ENCODE data around the gene ZNF136. TPM values are rescaled to one million over a fixed set of nuclear protein-coding genes. Genes with fewer than 3 reads are reported as not detected.

The ZNF136 gene
- total and polyA plus RNA-seq, 2 experiments from 2014 or later, result 5.6 to 6.7 TPM

DNA sequence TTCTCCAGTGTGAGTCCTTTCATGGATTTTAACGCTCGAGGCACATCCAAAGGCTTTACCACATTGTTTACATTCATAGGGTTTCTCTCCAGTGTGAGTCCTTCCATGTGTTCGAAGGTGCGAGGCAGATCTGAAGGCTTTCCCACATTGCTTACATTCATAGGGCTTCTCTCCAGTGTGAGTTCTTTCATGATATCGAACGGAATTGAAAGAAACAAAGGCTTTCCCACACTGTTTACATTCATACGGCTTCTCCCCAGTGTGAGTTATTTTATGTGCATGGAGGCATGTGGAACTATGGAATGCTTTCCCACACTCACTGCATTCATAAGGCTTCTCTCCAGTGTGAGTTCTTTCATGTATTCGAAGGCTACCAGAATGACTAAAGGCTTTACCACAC, 17.5 kb upstream of the ZNF136 start:
- H3K36me3 ChIP-seq (ENCODE audit: insufficient read depth), result peaks cover 42% of the 10 kb centered on the region
- H3K27me3 ChIP-seq (ENCODE audit: insufficient read depth), result no peaks in the 10 kb centered on the region
- ATAC-seq (no peak), DNase-seq (ENCODE audit: low spot score) (no peak)
- peaks cover 83% of the 10 kb centered on the region for H3K36me3 Mint-ChIP-seq (ENCODE audit: low read depth)
- H3K27ac Mint-ChIP-seq, result no peak overlapping the region
- H4K20me1 ChIP-seq (replicated peaks; ENCODE audit: insufficient read depth), result peaks cover 4% of the 10 kb centered on the region; the same call in 1 of the 2 replicates
- H3K4me2 ChIP-seq, result no peak overlapping the region
- H3K4me1 ChIP-seq (ENCODE audit: insufficient read depth), result peaks cover 6% of the 10 kb centered on the region; the same call in 1 of the 2 replicates
- no peak overlapping the region for H3K27ac ChIP-seq (ENCODE audit: low read depth)
- no peak overlapping the region for H3K4me3 Mint-ChIP-seq
- H3K9me3 Mint-ChIP-seq, result peaks cover 41% of the 10 kb centered on the region
- TF ChIP-seq POLR2AphosphoS5 (IDR thresholded peaks at IDR 0.05; ENCODE audit: low read depth) (no peak), JUNB (IDR thresholded peaks at IDR 0.05; ENCODE audit: unreplicated experiment) (no peak), ZNF114 (CRISPR knock-in tag; IDR thresholded peaks at IDR 0.05) (no peak), STAT1 (IDR thresholded peaks at IDR 0.05; ENCODE audit: unreplicated experiment) (no peak), EZH2phosphoT487 (IDR thresholded peaks at IDR 0.05; ENCODE audit: unreplicated experiment) (no peak), ZNF331 (CRISPR knock-in tag; IDR thresholded peaks at IDR 0.05; ENCODE audit: low read depth) (no peak), NANOG (IDR thresholded peaks at IDR 0.05; ENCODE audit: borderline replicate concordance) (no peak)
- TF ChIP-seq, protein P1, sequence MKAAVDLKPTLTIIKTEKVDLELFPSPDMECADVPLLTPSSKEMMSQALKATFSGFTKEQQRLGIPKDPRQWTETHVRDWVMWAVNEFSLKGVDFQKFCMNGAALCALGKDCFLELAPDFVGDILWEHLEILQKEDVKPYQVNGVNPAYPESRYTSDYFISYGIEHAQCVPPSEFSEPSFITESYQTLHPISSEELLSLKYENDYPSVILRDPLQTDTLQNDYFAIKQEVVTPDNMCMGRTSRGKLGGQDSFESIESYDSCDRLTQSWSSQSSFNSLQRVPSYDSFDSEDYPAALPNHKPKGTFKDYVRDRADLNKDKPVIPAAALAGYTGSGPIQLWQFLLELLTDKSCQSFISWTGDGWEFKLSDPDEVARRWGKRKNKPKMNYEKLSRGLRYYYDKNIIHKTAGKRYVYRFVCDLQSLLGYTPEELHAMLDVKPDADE (IDR thresholded peaks at IDR 0.05), result no peak
- TF ChIP-seq, protein P2, sequence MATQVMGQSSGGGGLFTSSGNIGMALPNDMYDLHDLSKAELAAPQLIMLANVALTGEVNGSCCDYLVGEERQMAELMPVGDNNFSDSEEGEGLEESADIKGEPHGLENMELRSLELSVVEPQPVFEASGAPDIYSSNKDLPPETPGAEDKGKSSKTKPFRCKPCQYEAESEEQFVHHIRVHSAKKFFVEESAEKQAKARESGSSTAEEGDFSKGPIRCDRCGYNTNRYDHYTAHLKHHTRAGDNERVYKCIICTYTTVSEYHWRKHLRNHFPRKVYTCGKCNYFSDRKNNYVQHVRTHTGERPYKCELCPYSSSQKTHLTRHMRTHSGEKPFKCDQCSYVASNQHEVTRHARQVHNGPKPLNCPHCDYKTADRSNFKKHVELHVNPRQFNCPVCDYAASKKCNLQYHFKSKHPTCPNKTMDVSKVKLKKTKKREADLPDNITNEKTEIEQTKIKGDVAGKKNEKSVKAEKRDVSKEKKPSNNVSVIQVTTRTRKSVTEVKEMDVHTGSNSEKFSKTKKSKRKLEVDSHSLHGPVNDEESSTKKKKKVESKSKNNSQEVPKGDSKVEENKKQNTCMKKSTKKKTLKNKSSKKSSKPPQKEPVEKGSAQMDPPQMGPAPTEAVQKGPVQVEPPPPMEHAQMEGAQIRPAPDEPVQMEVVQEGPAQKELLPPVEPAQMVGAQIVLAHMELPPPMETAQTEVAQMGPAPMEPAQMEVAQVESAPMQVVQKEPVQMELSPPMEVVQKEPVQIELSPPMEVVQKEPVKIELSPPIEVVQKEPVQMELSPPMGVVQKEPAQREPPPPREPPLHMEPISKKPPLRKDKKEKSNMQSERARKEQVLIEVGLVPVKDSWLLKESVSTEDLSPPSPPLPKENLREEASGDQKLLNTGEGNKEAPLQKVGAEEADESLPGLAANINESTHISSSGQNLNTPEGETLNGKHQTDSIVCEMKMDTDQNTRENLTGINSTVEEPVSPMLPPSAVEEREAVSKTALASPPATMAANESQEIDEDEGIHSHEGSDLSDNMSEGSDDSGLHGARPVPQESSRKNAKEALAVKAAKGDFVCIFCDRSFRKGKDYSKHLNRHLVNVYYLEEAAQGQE (IDR thresholded peaks at IDR 0.05; ENCODE audit: unreplicated experiment), result no peak
- TF ChIP-seq, protein P3, sequence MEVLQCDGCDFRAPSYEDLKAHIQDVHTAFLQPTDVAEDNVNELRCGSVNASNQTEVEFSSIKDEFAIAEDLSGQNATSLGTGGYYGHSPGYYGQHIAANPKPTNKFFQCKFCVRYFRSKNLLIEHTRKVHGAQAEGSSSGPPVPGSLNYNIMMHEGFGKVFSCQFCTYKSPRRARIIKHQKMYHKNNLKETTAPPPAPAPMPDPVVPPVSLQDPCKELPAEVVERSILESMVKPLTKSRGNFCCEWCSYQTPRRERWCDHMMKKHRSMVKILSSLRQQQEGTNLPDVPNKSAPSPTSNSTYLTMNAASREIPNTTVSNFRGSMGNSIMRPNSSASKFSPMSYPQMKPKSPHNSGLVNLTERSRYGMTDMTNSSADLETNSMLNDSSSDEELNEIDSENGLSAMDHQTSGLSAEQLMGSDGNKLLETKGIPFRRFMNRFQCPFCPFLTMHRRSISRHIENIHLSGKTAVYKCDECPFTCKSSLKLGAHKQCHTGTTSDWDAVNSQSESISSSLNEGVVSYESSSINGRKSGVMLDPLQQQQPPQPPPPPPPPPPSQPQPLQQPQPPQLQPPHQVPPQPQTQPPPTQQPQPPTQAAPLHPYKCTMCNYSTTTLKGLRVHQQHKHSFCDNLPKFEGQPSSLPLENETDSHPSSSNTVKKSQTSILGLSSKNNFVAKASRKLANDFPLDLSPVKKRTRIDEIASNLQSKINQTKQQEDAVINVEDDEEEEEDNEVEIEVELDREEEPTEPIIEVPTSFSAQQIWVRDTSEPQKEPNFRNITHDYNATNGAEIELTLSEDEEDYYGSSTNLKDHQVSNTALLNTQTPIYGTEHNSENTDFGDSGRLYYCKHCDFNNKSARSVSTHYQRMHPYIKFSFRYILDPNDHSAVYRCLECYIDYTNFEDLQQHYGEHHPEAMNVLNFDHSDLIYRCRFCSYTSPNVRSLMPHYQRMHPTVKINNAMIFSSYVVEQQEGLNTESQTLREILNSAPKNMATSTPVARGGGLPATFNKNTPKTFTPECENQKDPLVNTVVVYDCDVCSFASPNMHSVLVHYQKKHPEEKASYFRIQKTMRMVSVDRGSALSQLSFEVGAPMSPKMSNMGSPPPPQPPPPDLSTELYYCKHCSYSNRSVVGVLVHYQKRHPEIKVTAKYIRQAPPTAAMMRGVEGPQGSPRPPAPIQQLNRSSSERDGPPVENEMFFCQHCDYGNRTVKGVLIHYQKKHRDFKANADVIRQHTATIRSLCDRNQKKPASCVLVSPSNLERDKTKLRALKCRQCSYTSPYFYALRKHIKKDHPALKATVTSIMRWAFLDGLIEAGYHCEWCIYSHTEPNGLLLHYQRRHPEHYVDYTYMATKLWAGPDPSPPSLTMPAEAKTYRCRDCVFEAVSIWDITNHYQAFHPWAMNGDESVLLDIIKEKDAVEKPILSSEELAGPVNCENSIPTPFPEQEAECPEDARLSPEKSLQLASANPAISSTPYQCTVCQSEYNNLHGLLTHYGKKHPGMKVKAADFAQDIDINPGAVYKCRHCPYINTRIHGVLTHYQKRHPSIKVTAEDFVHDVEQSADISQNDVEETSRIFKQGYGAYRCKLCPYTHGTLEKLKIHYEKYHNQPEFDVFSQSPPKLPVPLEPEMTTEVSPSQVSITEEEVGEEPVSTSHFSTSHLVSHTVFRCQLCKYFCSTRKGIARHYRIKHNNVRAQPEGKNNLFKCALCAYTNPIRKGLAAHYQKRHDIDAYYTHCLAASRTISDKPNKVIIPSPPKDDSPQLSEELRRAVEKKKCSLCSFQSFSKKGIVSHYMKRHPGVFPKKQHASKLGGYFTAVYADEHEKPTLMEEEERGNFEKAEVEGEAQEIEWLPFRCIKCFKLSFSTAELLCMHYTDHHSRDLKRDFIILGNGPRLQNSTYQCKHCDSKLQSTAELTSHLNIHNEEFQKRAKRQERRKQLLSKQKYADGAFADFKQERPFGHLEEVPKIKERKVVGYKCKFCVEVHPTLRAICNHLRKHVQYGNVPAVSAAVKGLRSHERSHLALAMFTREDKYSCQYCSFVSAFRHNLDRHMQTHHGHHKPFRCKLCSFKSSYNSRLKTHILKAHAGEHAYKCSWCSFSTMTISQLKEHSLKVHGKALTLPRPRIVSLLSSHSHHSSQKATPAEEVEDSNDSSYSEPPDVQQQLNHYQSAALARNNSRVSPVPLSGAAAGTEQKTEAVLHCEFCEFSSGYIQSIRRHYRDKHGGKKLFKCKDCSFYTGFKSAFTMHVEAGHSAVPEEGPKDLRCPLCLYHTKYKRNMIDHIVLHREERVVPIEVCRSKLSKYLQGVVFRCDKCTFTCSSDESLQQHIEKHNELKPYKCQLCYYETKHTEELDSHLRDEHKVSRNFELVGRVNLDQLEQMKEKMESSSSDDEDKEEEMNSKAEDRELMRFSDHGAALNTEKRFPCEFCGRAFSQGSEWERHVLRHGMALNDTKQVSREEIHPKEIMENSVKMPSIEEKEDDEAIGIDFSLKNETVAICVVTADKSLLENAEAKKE (CRISPR knock-in tag; IDR thresholded peaks at IDR 0.05), result no peak
- H2AFZ ChIP-seq, result no peak overlapping the region
- 0 out of 2 replicates have a peak, but pooled peaks cover 7% of the 10 kb centered on the region for H3F3A ChIP-seq (replicated peaks; ENCODE audit: low read depth)
- no peak overlapping the region for H3K4me3 ChIP-seq
- peaks cover 21% of the 10 kb centered on the region for H3K79me2 ChIP-seq (replicated peaks; ENCODE audit: insufficient read depth)
- no peaks in the 10 kb centered on the region; the same call in 1 of the 2 replicates for H3K9me2 ChIP-seq (ENCODE audit: insufficient read depth)
- peaks cover 11% of the 10 kb centered on the region for H3K27me3 Mint-ChIP-seq (ENCODE audit: insufficient read depth, low read depth, poor library complexity)
- peaks cover 10% of the 10 kb centered on the region for H3K4me1 Mint-ChIP-seq

Data from GM23338 (cell line).